Measurements from ENCODE around the gene GFI1.
"Not testable (repeated sequence)": the region's sequence is repeated elsewhere in the genome, so short reads cannot be mapped to it uniquely, and the experiment has no call there.

GRCh38 chr1:92434572-92434971, 52.2 kb downstream of the GFI1 start:
- not testable (repeated sequence) for TF ChIP-seq POLR2AphosphoS5, POLR2A (IDR thresholded peaks at IDR 0.05)
- TF ChIP-seq, protein P1, sequence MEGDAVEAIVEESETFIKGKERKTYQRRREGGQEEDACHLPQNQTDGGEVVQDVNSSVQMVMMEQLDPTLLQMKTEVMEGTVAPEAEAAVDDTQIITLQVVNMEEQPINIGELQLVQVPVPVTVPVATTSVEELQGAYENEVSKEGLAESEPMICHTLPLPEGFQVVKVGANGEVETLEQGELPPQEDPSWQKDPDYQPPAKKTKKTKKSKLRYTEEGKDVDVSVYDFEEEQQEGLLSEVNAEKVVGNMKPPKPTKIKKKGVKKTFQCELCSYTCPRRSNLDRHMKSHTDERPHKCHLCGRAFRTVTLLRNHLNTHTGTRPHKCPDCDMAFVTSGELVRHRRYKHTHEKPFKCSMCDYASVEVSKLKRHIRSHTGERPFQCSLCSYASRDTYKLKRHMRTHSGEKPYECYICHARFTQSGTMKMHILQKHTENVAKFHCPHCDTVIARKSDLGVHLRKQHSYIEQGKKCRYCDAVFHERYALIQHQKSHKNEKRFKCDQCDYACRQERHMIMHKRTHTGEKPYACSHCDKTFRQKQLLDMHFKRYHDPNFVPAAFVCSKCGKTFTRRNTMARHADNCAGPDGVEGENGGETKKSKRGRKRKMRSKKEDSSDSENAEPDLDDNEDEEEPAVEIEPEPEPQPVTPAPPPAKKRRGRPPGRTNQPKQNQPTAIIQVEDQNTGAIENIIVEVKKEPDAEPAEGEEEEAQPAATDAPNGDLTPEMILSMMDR (IDR thresholded peaks at IDR 0.05), result not testable (repeated sequence)
